Neuron (in vitro differentiated cells): ENCODE measurements around the gene FGF4.
"Not testable (repeated sequence)": the region's sequence is repeated elsewhere in the genome, so short reads cannot be mapped to it uniquely, and the experiment has no call there.

Source experiments
- H2AFZ ChIP-seq: one replicate; pipeline ENCODE4 v1.6.1; 2013; ENCODE audit warnings: low read depth, mild to moderate bottlenecking, inconsistent platforms, low read length, moderate library complexity
- H3K27me3 ChIP-seq: one replicate; pipeline ENCODE4 v1.6.1; 2013; ENCODE audit warnings: low read length; ENCODE audit not compliant: insufficient read depth
- H3K36me3 ChIP-seq: one replicate; pipeline ENCODE4 v1.6.1; 2013; ENCODE audit warnings: low read length; ENCODE audit not compliant: insufficient read depth
- H3K4me1 ChIP-seq: one replicate; pipeline ENCODE4 v1.6.1; 2013; ENCODE audit warnings: low read length; ENCODE audit not compliant: insufficient read depth
- H3K4me3 ChIP-seq: 2 replicates; pipeline ENCODE4 v1.5.1; 2013; ENCODE audit warnings: mild to moderate bottlenecking, low read length, moderate library complexity
- H3K9me3 ChIP-seq: one replicate; pipeline ENCODE4 v1.6.1; 2013; ENCODE audit warnings: low read length

FGF4 gene

GRCh38 chr11:69774354-69775162, 583 bp downstream of the FGF4 start:
- H2AFZ ChIP-seq = no peak overlapping the region
- no peak overlapping the region for H3K4me3 ChIP-seq
- H3K4me1 ChIP-seq = no peaks in the 10 kb centered on the region
- H3K27me3 ChIP-seq = peaks cover 72% of the 10 kb centered on the region
- H3K9me3 ChIP-seq = no peaks in the 10 kb centered on the region
- H3K36me3 ChIP-seq = no peaks in the 10 kb centered on the region

DNA sequence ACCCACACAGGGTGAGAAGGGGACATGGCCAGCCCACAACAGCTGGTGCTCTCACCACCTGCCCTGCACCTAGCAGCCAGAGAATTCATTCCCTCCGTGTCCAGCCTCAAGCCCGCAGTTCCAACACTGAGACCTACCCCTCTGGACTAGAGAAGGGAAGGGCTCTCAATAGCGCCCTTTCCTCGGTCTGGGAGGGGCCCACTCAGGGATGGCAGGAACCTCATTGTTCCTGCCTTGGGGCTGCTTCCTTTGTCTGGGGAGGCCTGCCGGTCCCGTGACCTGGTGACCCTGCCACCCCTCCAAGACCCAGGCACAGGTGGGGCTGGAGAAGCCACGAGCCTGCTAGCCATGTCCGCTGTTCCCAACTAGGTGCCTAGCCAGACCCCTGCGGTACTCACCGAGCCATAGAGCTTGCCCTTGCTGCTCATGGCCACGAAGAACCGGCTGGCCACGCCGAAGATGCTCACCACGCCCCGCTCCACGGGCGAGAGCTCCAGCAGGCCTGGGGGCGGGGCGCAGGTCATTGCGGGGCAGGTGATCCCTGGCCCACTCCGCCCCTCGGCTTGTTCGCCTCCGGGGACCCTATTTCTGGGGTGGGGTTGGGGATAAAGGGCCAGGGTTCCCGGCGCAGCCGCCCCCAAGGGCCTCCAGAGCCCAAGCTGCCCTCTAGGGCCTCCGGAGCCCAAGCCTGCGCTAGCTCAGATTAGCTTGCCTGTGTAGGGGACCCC, 1.4 kb downstream of the FGF4 start:
- Histone ChIP-seq H2AFZ (no peak overlapping the region), H3K36me3 (no peaks in the 10 kb centered on the region), H3K4me3 (no peak overlapping the region), H3K9me3 (peaks cover 3% of the 10 kb centered on the region), H3K4me1 (no peaks in the 10 kb centered on the region), H3K27me3 (peaks cover 72% of the 10 kb centered on the region)

DNA sequence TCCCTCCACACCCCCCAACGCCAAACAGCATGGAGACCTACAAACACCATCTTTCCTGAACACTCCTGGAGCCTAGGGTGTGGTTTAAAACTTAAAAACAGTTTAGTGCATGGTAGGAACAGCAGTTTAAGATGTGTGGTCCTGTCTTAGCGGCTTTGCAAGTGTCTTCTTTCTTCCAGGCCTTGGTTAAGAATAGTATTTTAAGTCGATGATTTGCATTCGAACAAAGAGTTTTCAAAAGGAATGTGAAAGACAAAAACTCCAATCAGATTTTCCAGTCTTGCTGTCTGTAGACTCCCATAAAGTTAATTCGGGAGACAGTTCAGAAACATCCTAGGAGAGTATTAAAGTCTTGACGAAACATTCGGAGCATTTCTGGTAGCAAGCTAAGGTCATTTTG, 3.7 kb downstream of the FGF4 start:
- H2AFZ ChIP-seq = no peak overlapping the region
- H3K4me1 ChIP-seq = no peaks in the 10 kb centered on the region
- peaks cover 62% of the 10 kb centered on the region for H3K27me3 ChIP-seq
- peaks cover 3% of the 10 kb centered on the region for H3K9me3 ChIP-seq
- no peaks in the 10 kb centered on the region for H3K36me3 ChIP-seq
- no peak overlapping the region for H3K4me3 ChIP-seq

- peaks cover 53% of the 10 kb centered on the region for H3K27me3 ChIP-seq
Measured at GRCh38 chr11:69770540-69770939, 4.6 kb downstream of the FGF4 start.

DNA sequence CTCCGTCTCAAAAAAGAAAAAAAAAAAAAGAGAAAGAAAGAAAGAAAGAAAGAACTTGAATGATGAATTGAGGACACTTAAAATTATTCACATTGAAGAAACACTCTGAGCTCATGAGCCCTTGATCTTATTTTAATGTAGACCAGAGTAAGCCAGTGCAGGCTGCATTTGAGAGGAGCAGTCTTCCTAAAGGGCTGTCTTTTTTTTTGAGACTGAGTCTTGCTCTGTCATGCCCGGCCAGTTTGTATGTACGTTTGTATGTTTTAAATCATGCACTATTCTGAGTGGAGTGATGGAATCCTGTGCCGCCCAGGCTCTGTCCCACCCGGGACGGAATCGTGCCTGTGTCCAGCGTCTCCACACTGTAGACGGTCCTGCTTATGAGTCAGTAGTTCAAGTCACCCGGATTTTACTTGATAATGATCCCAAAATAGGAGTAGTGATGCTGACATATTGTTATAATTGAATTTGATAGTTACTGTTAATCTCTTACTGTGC, 9.6 kb downstream of the FGF4 start:
- Histone ChIP-seq H3K27me3 (peaks cover 13% of the 10 kb centered on the region), H3K4me3 (no peak overlapping the region), H2AFZ (no peak overlapping the region), H3K4me1 (no peaks in the 10 kb centered on the region), H3K9me3 (peaks cover 3% of the 10 kb centered on the region), H3K36me3 (no peaks in the 10 kb centered on the region)

More at GRCh38 chr11:69770540-69770939, 4.6 kb downstream of the FGF4 start:
- Histone ChIP-seq H3K4me3 (no peak overlapping the region), H3K36me3 (no peaks in the 10 kb centered on the region), H3K9me3 (peaks cover 3% of the 10 kb centered on the region), H2AFZ (no peak overlapping the region), H3K4me1 (no peaks in the 10 kb centered on the region)

GRCh38 chr11:69764918-69765317, 10.2 kb downstream of the FGF4 start:
- H3K27me3 ChIP-seq = peaks cover 14% of the 10 kb centered on the region
- not testable (repeated sequence) for H3K4me3 ChIP-seq, H3K4me1 ChIP-seq, H3K36me3 ChIP-seq, H2AFZ ChIP-seq, H3K9me3 ChIP-seq

GRCh38 chr11:69760319-69760718, 14.8 kb downstream of the FGF4 start:
- Histone ChIP-seq H3K4me1 (no peaks in the 10 kb centered on the region), H2AFZ (no peak overlapping the region), H3K9me3 (peaks cover 3% of the 10 kb centered on the region), H3K4me3 (no peak overlapping the region), H3K27me3 (peaks cover 11% of the 10 kb centered on the region), H3K36me3 (no peaks in the 10 kb centered on the region)

- Histone ChIP-seq H3K4me3 (no peak overlapping the region), H2AFZ (no peak overlapping the region), H3K4me1 (no peaks in the 10 kb centered on the region), H3K9me3 (peaks cover 3% of the 10 kb centered on the region), H3K36me3 (no peaks in the 10 kb centered on the region), H3K27me3 (no peaks in the 10 kb centered on the region)
Measured at GRCh38 chr11:69752890-69753289, 22.3 kb downstream of the FGF4 start.

GRCh38 chr11:69750875-69751597, 24.1 kb downstream of the FGF4 start:
- H3K27me3 ChIP-seq = no peaks in the 10 kb centered on the region
- H2AFZ ChIP-seq = no peak overlapping the region
- peaks cover 3% of the 10 kb centered on the region for H3K4me1 ChIP-seq
- H3K36me3 ChIP-seq = no peaks in the 10 kb centered on the region
- H3K4me3 ChIP-seq = no peak overlapping the region
- H3K9me3 ChIP-seq = peaks cover 2% of the 10 kb centered on the region

DNA sequence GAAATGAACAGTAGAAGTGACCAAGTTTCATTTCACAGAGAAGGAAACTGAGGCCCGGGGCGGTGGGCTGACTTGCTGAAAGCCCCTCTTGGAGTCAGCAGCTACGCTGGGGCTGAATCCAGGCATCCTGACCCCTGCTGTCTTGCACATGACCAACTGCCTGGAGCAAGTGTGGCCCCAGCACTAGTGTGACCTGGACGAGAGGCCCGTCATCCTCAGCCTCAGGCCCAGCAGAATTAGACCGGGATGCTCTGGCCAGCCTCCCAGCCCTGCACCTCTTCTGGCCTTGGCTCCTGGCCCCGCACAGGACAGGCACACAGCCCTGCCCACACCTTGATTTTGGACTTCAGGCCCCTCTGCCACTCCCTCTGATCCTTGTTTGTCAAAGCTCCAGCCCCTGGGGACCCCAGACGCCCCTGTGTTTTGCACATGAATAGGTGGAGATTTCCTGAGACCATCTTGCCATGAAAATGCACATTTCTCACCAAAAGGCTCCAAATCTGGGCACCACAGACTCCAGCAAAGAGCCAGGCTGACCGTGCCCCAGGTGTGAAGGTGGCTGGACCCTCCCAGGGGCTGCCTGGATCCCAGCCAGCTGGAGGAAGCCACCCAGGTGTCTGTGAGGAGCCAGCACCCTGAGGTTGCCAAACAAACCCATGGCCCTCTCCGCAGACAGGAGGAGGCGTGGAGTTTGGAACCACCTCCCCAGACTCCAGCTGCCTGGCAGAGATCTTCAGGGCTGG, 24.9 kb downstream of the FGF4 start:
- no peak overlapping the region for H3K4me3 ChIP-seq
- H3K9me3 ChIP-seq = no peaks in the 10 kb centered on the region
- H2AFZ ChIP-seq = no peak overlapping the region
- H3K36me3 ChIP-seq = no peaks in the 10 kb centered on the region
- H3K4me1 ChIP-seq = peaks cover 3% of the 10 kb centered on the region
- no peaks in the 10 kb centered on the region for H3K27me3 ChIP-seq

GRCh38 chr11:69748637-69749036, 26.5 kb downstream of the FGF4 start:
- Histone ChIP-seq H2AFZ (no peak overlapping the region), H3K9me3 (no peaks in the 10 kb centered on the region), H3K4me3 (no peak overlapping the region), H3K4me1 (peaks cover 3% of the 10 kb centered on the region), H3K27me3 (no peaks in the 10 kb centered on the region), H3K36me3 (no peaks in the 10 kb centered on the region)

- H3K4me3 ChIP-seq = no peak overlapping the region
- H3K4me1 ChIP-seq = peaks cover 3% of the 10 kb centered on the region
- no peaks in the 10 kb centered on the region for H3K36me3 ChIP-seq
- H3K9me3 ChIP-seq = no peaks in the 10 kb centered on the region
- H3K27me3 ChIP-seq = no peaks in the 10 kb centered on the region
- H2AFZ ChIP-seq = no peak overlapping the region
Measured at GRCh38 chr11:69746752-69747742, 28.1 kb downstream of the FGF4 start.
